ENCODE data around the gene BCO1. TPM values are rescaled to one million over a fixed set of nuclear protein-coding genes. Genes with fewer than 3 reads are reported as not detected.

Gene BCO1
- total RNA-seq, 2 experiments from 2014 or later: not detected

DNA sequence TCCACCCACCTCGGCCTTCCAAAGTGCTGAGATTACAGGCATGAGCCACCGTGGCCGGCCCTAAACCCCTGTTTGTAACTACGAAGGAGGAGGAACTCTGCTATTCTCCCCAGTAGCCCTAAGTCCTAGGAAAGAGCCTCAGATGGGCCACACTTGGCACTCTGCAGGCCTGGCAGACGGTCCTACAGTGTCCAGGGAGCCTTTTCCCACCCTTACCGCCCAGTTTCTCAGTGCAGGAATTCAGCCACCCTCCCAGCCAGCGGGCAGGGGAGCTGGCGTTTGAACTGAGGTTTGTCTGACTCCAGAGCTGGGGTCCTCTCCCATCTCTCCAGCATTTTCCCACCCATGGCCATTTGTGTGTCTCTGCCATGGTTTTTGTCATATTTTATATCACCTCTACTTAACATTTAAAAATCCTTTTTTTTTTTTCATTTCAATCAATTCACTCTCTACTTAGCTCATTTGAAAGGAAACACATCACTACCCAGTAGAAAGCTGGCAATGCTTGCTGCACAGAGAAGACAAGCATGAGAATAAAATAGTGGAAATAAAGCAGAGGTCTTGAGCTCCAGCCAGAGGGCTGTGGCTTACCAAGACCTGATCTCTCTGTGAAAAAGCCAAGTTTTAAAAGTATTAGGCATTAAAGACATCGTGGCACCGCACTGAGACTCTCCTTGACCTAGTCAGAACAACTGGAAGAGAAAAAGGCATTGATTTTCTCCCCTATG is 34.9 kb downstream of the BCO1 start:
- H3K4me3 Mint-ChIP-seq: no peak overlapping the region
- no peak for DNase-seq
- no peaks in the 10 kb centered on the region for H3K36me3 Mint-ChIP-seq
- no peak for ATAC-seq
- H3K27me3 Mint-ChIP-seq: peaks cover 11% of the 10 kb centered on the region
- H3K4me1 Mint-ChIP-seq: no peaks in the 10 kb centered on the region
- CTCF ChIA-PET: no interaction called here
- no peak overlapping the region for H3K27ac Mint-ChIP-seq
- no peaks in the 10 kb centered on the region for H3K9me3 Mint-ChIP-seq (ENCODE audit: low read depth)

- CTCF ChIA-PET: interaction anchor here (1.0 kb wide), 1 partner anchor 14 kb away, joined by 3 read pairs; no protein-coding TSS in a partner anchor
- Mint-ChIP-seq H3K4me1 (no peaks in the 10 kb centered on the region), H3K36me3 (no peaks in the 10 kb centered on the region), H3K27me3 (peaks cover 11% of the 10 kb centered on the region), H3K9me3 (ENCODE audit: low read depth) (no peaks in the 10 kb centered on the region), H3K27ac (no peak overlapping the region), H3K4me3 (no peak overlapping the region)
- no peak for DNase-seq
- ATAC-seq: no peak
These were observed 36.6 kb downstream of the BCO1 start for GRCh38 chr16:81275064-81275532.

DNA sequence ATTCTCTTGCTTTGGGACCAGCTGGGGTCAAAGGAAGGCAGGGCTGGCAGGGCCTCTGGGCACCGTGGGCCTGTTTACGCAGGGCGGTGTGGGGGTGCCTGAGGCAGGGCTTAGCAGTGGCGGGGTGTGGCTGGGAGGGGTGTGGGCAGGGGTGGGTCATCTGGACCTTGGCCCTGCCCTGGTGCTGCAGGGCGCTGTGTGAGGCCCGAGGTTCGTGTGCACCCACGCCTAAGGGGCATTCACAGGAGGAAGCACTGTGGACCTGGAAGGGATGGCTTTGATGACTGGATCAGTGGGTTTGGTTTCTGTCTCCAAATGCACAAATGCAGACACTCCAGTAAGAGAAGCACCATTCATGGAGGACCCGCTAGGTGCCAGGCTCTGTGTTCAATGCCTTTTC is 37.3 kb downstream of the BCO1 start:
- CTCF ChIA-PET: interaction anchor here (1.0 kb wide), 1 partner anchor 15 kb away, joined by 3 read pairs; no protein-coding TSS in a partner anchor
- ATAC-seq (no peak), DNase-seq (no peak)
- H3K27me3 Mint-ChIP-seq: peaks cover 11% of the 10 kb centered on the region
- no peak overlapping the region for H3K4me3 Mint-ChIP-seq
- no peak overlapping the region for H3K27ac Mint-ChIP-seq
- no peaks in the 10 kb centered on the region for H3K9me3 Mint-ChIP-seq (ENCODE audit: low read depth)
- no peaks in the 10 kb centered on the region for H3K4me1 Mint-ChIP-seq
- no peaks in the 10 kb centered on the region for H3K36me3 Mint-ChIP-seq

DNA sequence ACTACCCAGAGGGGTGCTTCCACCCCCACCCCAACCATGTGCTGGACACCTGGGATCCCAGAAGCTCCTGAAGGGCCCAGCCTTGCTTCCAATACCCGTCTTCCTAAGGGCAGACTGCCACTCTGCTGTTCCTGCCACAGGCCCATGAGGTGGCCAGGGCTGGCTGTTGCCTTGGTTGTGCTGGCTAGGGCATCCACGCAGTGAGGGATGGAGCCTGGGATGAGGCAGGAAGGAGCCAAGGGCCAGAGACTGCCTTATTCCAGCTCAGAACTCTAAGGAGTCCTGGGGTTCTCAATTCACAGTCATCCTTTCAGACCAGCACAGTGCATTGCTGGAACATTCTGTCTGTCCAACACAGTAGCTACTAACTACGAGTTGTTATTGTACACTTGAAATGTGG is 37.8 kb downstream of the BCO1 start:
- Mint-ChIP-seq H3K4me1 (no peaks in the 10 kb centered on the region), H3K9me3 (ENCODE audit: low read depth) (no peaks in the 10 kb centered on the region), H3K4me3 (no peak overlapping the region), H3K36me3 (no peaks in the 10 kb centered on the region), H3K27me3 (peaks cover 11% of the 10 kb centered on the region), H3K27ac (no peak overlapping the region)
- DNase-seq (no peak), ATAC-seq (no peak)
- CTCF ChIA-PET: no interaction called here

DNA sequence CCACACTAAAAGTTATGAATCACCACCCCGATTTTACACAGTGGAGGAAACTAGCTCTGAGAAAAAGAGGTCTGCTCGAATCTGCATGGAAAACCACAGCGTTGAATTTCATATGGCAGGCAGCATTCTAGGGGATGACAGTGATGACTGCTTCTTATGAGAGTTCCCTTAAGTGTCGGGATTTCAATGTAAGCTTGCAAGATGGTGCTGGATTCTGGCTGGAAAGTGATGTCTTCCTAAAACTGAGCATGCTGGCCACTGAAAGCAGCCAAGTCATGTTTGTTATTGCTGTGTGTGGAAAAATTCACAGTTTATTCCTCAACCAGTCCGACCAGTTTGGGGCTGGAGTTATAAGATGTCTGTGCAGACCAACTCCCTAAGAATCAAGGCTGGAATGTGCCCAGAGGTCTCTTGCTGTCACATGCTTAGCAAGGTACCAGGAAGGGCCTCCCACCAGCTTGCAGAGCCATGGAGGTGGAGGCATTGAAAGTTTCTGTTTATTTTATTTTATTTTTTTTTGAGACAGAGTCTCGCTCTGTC is 39.1 kb downstream of the BCO1 start:
- CTCF ChIA-PET: interaction anchor here (0.8 kb wide), 1 partner anchor 88 kb away, joined by 3 read pairs; no protein-coding TSS in a partner anchor
- no peaks in the 10 kb centered on the region for H3K9me3 Mint-ChIP-seq (ENCODE audit: low read depth)

DNA sequence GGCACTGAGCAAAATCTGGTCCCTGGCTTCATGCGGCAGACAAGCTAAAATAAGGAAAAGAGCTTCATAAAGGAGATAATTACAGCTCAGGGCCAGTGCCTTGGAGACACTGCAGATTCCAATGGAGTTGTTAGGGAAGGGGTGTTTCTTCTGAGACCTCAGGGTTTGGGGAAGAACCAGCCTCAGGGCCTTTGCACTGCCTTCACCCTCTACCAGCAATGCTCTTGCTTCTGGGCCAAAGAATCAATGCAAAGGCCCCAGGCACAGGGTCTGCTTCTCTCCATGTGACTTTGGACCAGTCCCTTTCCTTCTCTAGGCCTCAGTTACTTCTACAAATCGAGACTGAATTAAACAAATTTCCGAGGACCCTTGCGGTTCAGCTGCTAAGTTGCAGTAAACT is 40.0 kb downstream of the BCO1 start:
- CTCF ChIA-PET: interaction anchor here (0.8 kb wide), 1 partner anchor 87 kb away, joined by 3 read pairs; no protein-coding TSS in a partner anchor
- ATAC-seq (no peak), DNase-seq (no peak)
- Mint-ChIP-seq H3K9me3 (ENCODE audit: low read depth) (no peaks in the 10 kb centered on the region), H3K36me3 (no peaks in the 10 kb centered on the region), H3K4me1 (no peaks in the 10 kb centered on the region), H3K4me3 (no peak overlapping the region), H3K27ac (no peak overlapping the region), H3K27me3 (peaks cover 9% of the 10 kb centered on the region)

More for the DNA sequence above, 39.1 kb downstream of the BCO1 start:
- ATAC-seq (no peak), DNase-seq (no peak)
- peaks cover 11% of the 10 kb centered on the region for H3K27me3 Mint-ChIP-seq
- H3K4me3 Mint-ChIP-seq: no peak overlapping the region
- H3K36me3 Mint-ChIP-seq: no peaks in the 10 kb centered on the region
- no peak overlapping the region for H3K27ac Mint-ChIP-seq
- no peaks in the 10 kb centered on the region for H3K4me1 Mint-ChIP-seq

DNA sequence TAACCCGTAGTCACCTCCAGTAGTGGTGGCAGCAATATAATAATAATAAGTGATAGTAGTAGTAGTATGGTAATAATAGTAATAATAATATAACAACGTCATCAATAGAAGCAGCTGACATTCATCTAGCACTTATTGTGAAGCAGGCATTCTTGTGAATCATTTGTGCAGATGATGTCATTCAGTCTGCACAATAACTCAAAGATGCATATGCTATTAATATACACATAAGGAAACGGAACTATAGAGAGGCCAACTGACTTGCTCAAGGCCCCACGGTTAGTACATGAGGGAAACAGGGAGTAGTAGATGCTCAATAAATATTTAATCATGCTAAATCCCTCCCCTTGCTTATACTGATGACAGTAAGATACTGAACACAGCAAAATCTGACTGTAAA is 40.9 kb downstream of the BCO1 start:
- CTCF ChIA-PET: no interaction called here
- peaks cover 4% of the 10 kb centered on the region for H3K27me3 Mint-ChIP-seq
- no peak overlapping the region for H3K27ac Mint-ChIP-seq
- H3K4me3 Mint-ChIP-seq: no peak overlapping the region
- no peaks in the 10 kb centered on the region for H3K36me3 Mint-ChIP-seq
- H3K4me1 Mint-ChIP-seq: no peaks in the 10 kb centered on the region
- ATAC-seq (no peak), DNase-seq (no peak)
- no peaks in the 10 kb centered on the region for H3K9me3 Mint-ChIP-seq (ENCODE audit: low read depth)

- Mint-ChIP-seq H3K36me3 (no peaks in the 10 kb centered on the region), H3K9me3 (ENCODE audit: low read depth) (no peaks in the 10 kb centered on the region), H3K27ac (no peak overlapping the region), H3K27me3 (peaks cover 4% of the 10 kb centered on the region), H3K4me1 (no peaks in the 10 kb centered on the region), H3K4me3 (no peak overlapping the region)
- DNase-seq (no peak), ATAC-seq (no peak)
- CTCF ChIA-PET: no interaction called here
These were observed 41.9 kb downstream of the BCO1 start for GRCh38 chr16:81280393-81280792.

DNA sequence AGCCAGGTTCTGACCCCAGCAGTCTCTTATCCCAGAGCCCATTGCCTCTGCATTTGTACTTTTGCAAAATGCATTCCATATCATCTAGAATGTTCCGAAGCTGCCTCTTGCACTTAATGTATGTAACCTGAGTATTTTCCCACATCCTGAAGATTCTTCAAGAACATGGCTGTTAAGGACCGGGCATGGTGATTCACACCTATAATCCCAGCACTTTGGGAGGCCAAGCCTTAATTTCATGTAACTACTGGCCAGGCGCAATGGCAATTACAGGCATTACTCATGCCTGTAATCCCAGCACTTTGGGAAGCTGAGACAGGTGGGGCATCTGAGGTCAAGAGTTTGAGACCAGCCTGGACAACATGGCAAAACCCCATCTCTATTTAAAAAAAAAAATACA is 44.6 kb downstream of the BCO1 start:
- CTCF ChIA-PET: no interaction called here
- H3K27me3 Mint-ChIP-seq: peaks cover 2% of the 10 kb centered on the region
- no peak for DNase-seq
- no peaks in the 10 kb centered on the region for H3K9me3 Mint-ChIP-seq (ENCODE audit: low read depth)
- ATAC-seq: no peak
- H3K27ac Mint-ChIP-seq: no peak overlapping the region
- H3K36me3 Mint-ChIP-seq: no peaks in the 10 kb centered on the region
- H3K4me3 Mint-ChIP-seq: no peak overlapping the region
- no peaks in the 10 kb centered on the region for H3K4me1 Mint-ChIP-seq

DNA sequence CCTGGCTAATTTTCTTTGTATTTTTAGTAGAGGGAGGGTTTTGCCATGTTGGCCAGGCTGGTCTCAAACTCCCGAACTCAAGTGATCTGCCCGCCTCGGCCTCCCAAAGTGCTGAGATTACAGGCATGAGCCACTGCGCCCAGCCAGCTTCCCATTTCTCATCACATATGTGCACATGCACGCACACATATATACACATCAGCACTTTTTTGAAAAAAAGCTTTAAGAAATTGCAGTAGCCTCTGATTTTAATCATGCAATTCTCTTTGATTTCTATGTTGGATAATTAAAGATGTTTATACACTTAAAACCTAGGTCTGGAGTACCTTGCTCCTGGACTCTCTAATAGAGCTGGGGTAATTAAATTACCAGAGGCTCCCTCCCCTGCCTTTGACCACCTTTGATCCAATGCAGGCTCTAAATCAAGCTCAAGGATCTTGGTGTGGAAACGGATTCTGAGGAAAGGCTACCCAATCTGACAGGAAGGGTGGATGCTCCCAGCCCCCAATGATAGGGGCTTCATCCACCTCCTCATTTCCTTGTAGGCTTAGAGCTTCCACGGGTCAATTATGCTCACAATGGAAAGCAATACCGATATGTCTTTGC is 46.6 kb downstream of the BCO1 start:
- Mint-ChIP-seq H3K27me3 (peaks cover 2% of the 10 kb centered on the region), H3K4me1 (no peaks in the 10 kb centered on the region), H3K36me3 (no peaks in the 10 kb centered on the region), H3K9me3 (ENCODE audit: low read depth) (no peaks in the 10 kb centered on the region), H3K4me3 (no peak overlapping the region), H3K27ac (no peak overlapping the region)
- DNase-seq (no peak), ATAC-seq (no peak)
- CTCF ChIA-PET: interaction anchor here (0.9 kb wide), 1 partner anchor 67 kb away, joined by 3 read pairs; no protein-coding TSS in a partner anchor

DNA sequence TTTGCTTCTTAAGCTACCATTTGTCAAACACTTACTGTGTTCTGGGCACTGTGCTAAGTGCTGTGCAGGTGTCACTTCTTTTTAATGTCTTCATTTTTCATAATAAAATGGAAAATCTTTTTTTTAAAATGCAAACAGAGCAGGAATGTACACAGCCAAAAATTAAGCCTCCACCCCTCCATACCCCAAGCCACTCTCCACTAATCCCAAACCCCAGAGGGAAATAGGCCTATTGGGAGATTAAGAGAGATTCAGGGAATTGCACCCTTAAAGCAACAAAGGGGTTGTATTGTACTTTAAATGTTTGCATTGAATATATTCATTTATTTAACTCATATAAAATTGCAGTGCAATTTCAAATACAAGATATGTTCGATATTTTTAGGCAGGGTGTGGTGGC is 47.7 kb downstream of the BCO1 start:
- ATAC-seq (no peak), DNase-seq (no peak)
- Mint-ChIP-seq H3K27me3 (peaks cover 2% of the 10 kb centered on the region), H3K4me1 (no peaks in the 10 kb centered on the region), H3K27ac (no peak overlapping the region), H3K4me3 (no peak overlapping the region), H3K36me3 (no peaks in the 10 kb centered on the region), H3K9me3 (ENCODE audit: low read depth) (no peaks in the 10 kb centered on the region)
- CTCF ChIA-PET: no interaction called here

GRCh38 chr16:81291117-81291516 is 52.6 kb downstream of the BCO1 start:
- CTCF ChIA-PET: interaction anchor here (1.6 kb wide), 1 partner anchor 30 kb away, joined by 5 read pairs; no protein-coding TSS in a partner anchor
- no peaks in the 10 kb centered on the region for H3K9me3 Mint-ChIP-seq (ENCODE audit: low read depth)
- peaks cover 15% of the 10 kb centered on the region for H3K27me3 Mint-ChIP-seq
- H3K36me3 Mint-ChIP-seq: no peaks in the 10 kb centered on the region
- no peaks in the 10 kb centered on the region for H3K4me1 Mint-ChIP-seq
- H3K27ac Mint-ChIP-seq: no peak overlapping the region
- DNase-seq: no peak
- ATAC-seq: no peak
- H3K4me3 Mint-ChIP-seq: no peak overlapping the region

GRCh38 chr16:81292936-81293335 is 54.4 kb downstream of the BCO1 start:
- ATAC-seq (no peak), DNase-seq (no peak)
- H3K27me3 Mint-ChIP-seq: peaks cover 20% of the 10 kb centered on the region
- H3K4me3 Mint-ChIP-seq: no peak overlapping the region
- CTCF ChIA-PET: no interaction called here
- no peaks in the 10 kb centered on the region for H3K9me3 Mint-ChIP-seq (ENCODE audit: low read depth)
- H3K27ac Mint-ChIP-seq: no peak overlapping the region
- no peaks in the 10 kb centered on the region for H3K4me1 Mint-ChIP-seq
- no peaks in the 10 kb centered on the region for H3K36me3 Mint-ChIP-seq

Data from activated CD8-positive, alpha-beta memory T cell treated with anti-CD3 and anti-CD28 coated beads, Interleukin-2, amount 10 ng/mL, durations not matched to agents 7 days and 5 days (primary cell).